ENCODE measurements around the gene SAP30BP. TPM values are rescaled to one million over a fixed set of nuclear protein-coding genes. Genes with fewer than 3 reads are reported as not detected.

Gene SAP30BP
- total and polyA plus RNA-seq, 2 experiments from 2014 or later = 44.9 to 97.9 TPM

- TF ChIP-seq ZNF462 (CRISPR knock-in tag; IDR thresholded peaks at IDR 0.05) (no peak), ZNF114 (CRISPR knock-in tag; IDR thresholded peaks at IDR 0.05) (no peak), NANOG (IDR thresholded peaks at IDR 0.05; ENCODE audit: borderline replicate concordance) (no peak)
- TF ChIP-seq, protein P1, sequence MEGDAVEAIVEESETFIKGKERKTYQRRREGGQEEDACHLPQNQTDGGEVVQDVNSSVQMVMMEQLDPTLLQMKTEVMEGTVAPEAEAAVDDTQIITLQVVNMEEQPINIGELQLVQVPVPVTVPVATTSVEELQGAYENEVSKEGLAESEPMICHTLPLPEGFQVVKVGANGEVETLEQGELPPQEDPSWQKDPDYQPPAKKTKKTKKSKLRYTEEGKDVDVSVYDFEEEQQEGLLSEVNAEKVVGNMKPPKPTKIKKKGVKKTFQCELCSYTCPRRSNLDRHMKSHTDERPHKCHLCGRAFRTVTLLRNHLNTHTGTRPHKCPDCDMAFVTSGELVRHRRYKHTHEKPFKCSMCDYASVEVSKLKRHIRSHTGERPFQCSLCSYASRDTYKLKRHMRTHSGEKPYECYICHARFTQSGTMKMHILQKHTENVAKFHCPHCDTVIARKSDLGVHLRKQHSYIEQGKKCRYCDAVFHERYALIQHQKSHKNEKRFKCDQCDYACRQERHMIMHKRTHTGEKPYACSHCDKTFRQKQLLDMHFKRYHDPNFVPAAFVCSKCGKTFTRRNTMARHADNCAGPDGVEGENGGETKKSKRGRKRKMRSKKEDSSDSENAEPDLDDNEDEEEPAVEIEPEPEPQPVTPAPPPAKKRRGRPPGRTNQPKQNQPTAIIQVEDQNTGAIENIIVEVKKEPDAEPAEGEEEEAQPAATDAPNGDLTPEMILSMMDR (conservative IDR thresholded peaks at IDR 0.05; ENCODE audit: low read depth in 2 of 2) = no peak
Measured at GRCh38 chr17:75617675-75618074, 49.5 kb upstream of the SAP30BP start (continued).

GRCh38 chr17:75619506-75620431 is 47.4 kb upstream of the SAP30BP start:
- Mint-ChIP-seq H3K36me3 (ENCODE audit: low read depth) (no peaks in the 10 kb centered on the region), H3K27me3 (ENCODE audit: insufficient read depth, low read depth, poor library complexity) (peaks cover 31% of the 10 kb centered on the region), H3K4me1 (peaks cover 3% of the 10 kb centered on the region; the same call in 1 of the 3 replicates), H3K9me3 (no peaks in the 10 kb centered on the region; the same call in 2 of the 3 replicates), H3K4me3 (no peak overlapping the region), H3K27ac (no peak overlapping the region)
- no peaks in the 10 kb centered on the region for H3K36me3 ChIP-seq (ENCODE audit: insufficient read depth)
- no peak overlapping the region for H2AFZ ChIP-seq
- DNase-seq (ENCODE audit: low spot score) (peak; percentile 92), ATAC-seq (peak; percentile 88)
- no peaks in the 10 kb centered on the region for H3K4me1 ChIP-seq (ENCODE audit: insufficient read depth)
- H3F3A ChIP-seq (replicated peaks; ENCODE audit: low read depth) = no peaks in the 10 kb centered on the region
- no peaks in the 10 kb centered on the region for H4K20me1 ChIP-seq (replicated peaks; ENCODE audit: insufficient read depth)
- H3K9me2 ChIP-seq (ENCODE audit: insufficient read depth) = no peaks in the 10 kb centered on the region
- no peaks in the 10 kb centered on the region for H3K27me3 ChIP-seq (ENCODE audit: insufficient read depth)
- no peak overlapping the region for H3K4me3 ChIP-seq
- no peaks in the 10 kb centered on the region for H3K79me2 ChIP-seq (replicated peaks; ENCODE audit: insufficient read depth)
- H3K27ac ChIP-seq (ENCODE audit: low read depth) = no peak overlapping the region
- no peak overlapping the region; the same call in 1 of the 2 replicates for H3K4me2 ChIP-seq
- TF ChIP-seq REST (IDR thresholded peaks at IDR 0.05; ENCODE audit: unreplicated experiment) (no peak), NANOG (IDR thresholded peaks at IDR 0.05; ENCODE audit: borderline replicate concordance) (no peak), ZNF114 (CRISPR knock-in tag; IDR thresholded peaks at IDR 0.05) (no peak), JUNB (IDR thresholded peaks at IDR 0.05; ENCODE audit: unreplicated experiment) (no peak), STAT1 (IDR thresholded peaks at IDR 0.05; ENCODE audit: unreplicated experiment) (no peak), POLR2AphosphoS5 (IDR thresholded peaks at IDR 0.05; ENCODE audit: low read depth) (no peak), CREB1 (CRISPR knock-in tag; IDR thresholded peaks at IDR 0.05; ENCODE audit: low read depth) (peak; percentile 82)
- TF ChIP-seq, protein P1 (conservative IDR thresholded peaks at IDR 0.05; ENCODE audit: low read depth in 2 of 2) = peak; percentile 70 to 93

Measured in GM23338 (cell line).